H1 (cell line): Measurements from ENCODE around the gene APOL2. TPM values are rescaled to one million over a fixed set of nuclear protein-coding genes. Genes with fewer than 3 reads are reported as not detected.
"Not testable (repeated sequence)": the region's sequence is repeated elsewhere in the genome, so short reads cannot be mapped to it uniquely, and the experiment has no call there.

ENCODE experiments used
- CTCF ChIA-PET: fragments of 300-600 bp; sonication (Branson Sonifier 250); formaldehyde crosslinking; loops from one replicate; lab custom pipeline; 2021; ENCODE audit not compliant: partially characterized antibody; lab: Charles Lee
- POLR2A ChIA-PET: fragments of 300-600 bp; sonication (Branson Sonifier 250); formaldehyde crosslinking; loops from one replicate; lab custom pipeline; 2021; ENCODE audit warnings: inconsistent platforms; ENCODE audit not compliant: partially characterized antibody; lab: Charles Lee
- DNase-seq, 2 experiments: peaks; one replicate each; pipeline versions ENCODE4 v3.0.0 to v3.0.0-alpha.2; 2010 to 2022; ENCODE audit warnings: low spot score in 2 of 2, low read depth in 1 of 2, mixed read lengths in 1 of 2
- FAIRE-seq: peaks from 2 replicates; lab custom pipeline; 2011; peaks lifted over from hg19 to GRCh38; lab: Jason Lieb, UNC
- H2AFZ ChIP-seq: 2 replicates; pipeline ENCODE4 v1.8.1; 2012; ENCODE audit warnings: low read length, inconsistent platforms
- H2AK5ac ChIP-seq: 2 replicates; pipeline ENCODE4 v1.6.1; 2013; ENCODE audit warnings: low read depth, low read length
- H2BK120ac ChIP-seq: replicated peaks from 2 replicates; pipeline ENCODE3; 2013; ENCODE audit warnings: low read depth, low read length, inconsistent platforms
- H2BK12ac ChIP-seq: 2 replicates; pipeline ENCODE4 v1.6.1; 2013; ENCODE audit warnings: low read depth, low read length
- H2BK15ac ChIP-seq: 2 replicates; pipeline ENCODE4 v1.6.1; 2013; ENCODE audit warnings: low read length
- H2BK20ac ChIP-seq: 2 replicates; pipeline ENCODE4 v1.6.1; 2013; ENCODE audit warnings: low read length
- H2BK5ac ChIP-seq: 2 replicates; pipeline ENCODE4 v1.6.1; 2013; ENCODE audit warnings: low read depth, low read length
- H3K14ac ChIP-seq: 2 replicates; pipeline ENCODE4 v1.6.1; 2013; ENCODE audit warnings: inconsistent platforms; ENCODE audit not compliant: insufficient read length
- H3K18ac ChIP-seq: 2 replicates; pipeline ENCODE4 v1.6.1; 2013; ENCODE audit warnings: low read length; ENCODE audit errors: extremely low read depth
- H3K23ac ChIP-seq: 2 replicates; pipeline ENCODE4 v1.6.1; 2013; ENCODE audit warnings: inconsistent platforms; ENCODE audit not compliant: insufficient read length
- H3K23me2 ChIP-seq: 2 replicates; pipeline ENCODE4 v1.6.1; 2013; ENCODE audit warnings: low read depth, low read length
- H3K27ac ChIP-seq: 2 replicates; pipeline ENCODE4 v1.6.1; 2011; ENCODE audit warnings: low read depth, low read length, inconsistent platforms
- H3K27me3 ChIP-seq, 4 experiments: replicated peaks in 1 of 4; 1 replicate in 1 of 4; 2 replicates in 3 of 4; pipeline versions ENCODE4 v1.6.1 to v1.8.1; 2011 to 2013; ENCODE audit warnings: low read length in 3 of 4, mild to moderate bottlenecking in 3 of 4, inconsistent platforms in 2 of 4, mixed read lengths in 2 of 4, moderate library complexity in 1 of 4; ENCODE audit not compliant: control insufficient read depth in 3 of 4, insufficient read depth in 3 of 4; ENCODE audit errors: extremely low read depth in 1 of 4
- H3K36me3 ChIP-seq, 4 experiments: 2 replicates each; pipeline versions ENCODE4 v1.6.1 to v1.8.1; 2011 to 2013; ENCODE audit warnings: mild to moderate bottlenecking in 4 of 4, low read length in 3 of 4, moderate library complexity in 2 of 4, control low read depth in 1 of 4, inconsistent platforms in 1 of 4; ENCODE audit not compliant: insufficient read depth in 4 of 4, control insufficient read depth in 2 of 4
- H3K4ac ChIP-seq: replicated peaks from 2 replicates; pipeline ENCODE3; 2013; ENCODE audit warnings: low read length, low read depth, mixed read lengths, inconsistent platforms; ENCODE audit not compliant: insufficient read length
- H3K4me1 ChIP-seq, 4 experiments: replicated peaks in 1 of 4; 1 replicate in 1 of 4; 2 replicates in 3 of 4; pipeline versions ENCODE4 v1.6.1 to v1.8.1; 2011 to 2013; ENCODE audit warnings: low read length in 3 of 4, inconsistent platforms in 2 of 4, mixed read lengths in 1 of 4; ENCODE audit not compliant: insufficient read depth in 4 of 4, control insufficient read depth in 3 of 4
- H3K4me2 ChIP-seq, 2 experiments: 2 replicates each; pipeline versions ENCODE4 v1.6.1 to v1.8.1; 2011 to 2013; ENCODE audit warnings: low read depth in 2 of 2, low read length in 2 of 2, control low read depth in 1 of 2, inconsistent platforms in 1 of 2, mild to moderate bottlenecking in 1 of 2; ENCODE audit not compliant: insufficient read depth in 1 of 2
- H3K4me3 ChIP-seq, 4 experiments: fragments of 200-600, 300-600 bp in 1 of 4; sonication (generic), shearing (Covaris generic), sonication (Bioruptor Twin) in 1 of 4; 2 replicates each; pipeline versions ENCODE4 v1.5.1 to v1.8.1; 2011 to 2016; ENCODE audit warnings: low read length in 4 of 4, low read depth in 3 of 4, control low read depth in 2 of 4, inconsistent platforms in 2 of 4, mild to moderate bottlenecking in 2 of 4, mixed read lengths in 1 of 4, moderate library complexity in 1 of 4; ENCODE audit not compliant: insufficient read depth in 2 of 4; ENCODE audit errors: extremely low read depth in 1 of 4
- H3K56ac ChIP-seq: replicated peaks from 2 replicates; pipeline ENCODE3; 2013; ENCODE audit warnings: low read depth, mild to moderate bottlenecking, mixed read lengths, low read length, inconsistent platforms; ENCODE audit not compliant: insufficient read length
- H3K79me1 ChIP-seq: 2 replicates; pipeline ENCODE4 v1.6.1; 2013; ENCODE audit warnings: low read depth, low read length, control low read depth
- H3K79me2 ChIP-seq, 2 experiments: 2 replicates each; pipeline versions ENCODE4 v1.6.1 to v1.8.1; 2012 to 2013; ENCODE audit warnings: low read length in 2 of 2, mild to moderate bottlenecking in 2 of 2, inconsistent platforms in 1 of 2; ENCODE audit not compliant: insufficient read depth in 2 of 2, control insufficient read depth in 1 of 2
- H3K9ac ChIP-seq, 4 experiments: replicated peaks in 1 of 4; 1 replicate in 1 of 4; 2 replicates in 3 of 4; pipeline versions ENCODE4 v1.6.1 to v1.8.1; 2011 to 2013; ENCODE audit warnings: low read depth in 3 of 4, low read length in 3 of 4, control low read depth in 2 of 4, mild to moderate bottlenecking in 2 of 4, moderate library complexity in 2 of 4, inconsistent platforms in 1 of 4; ENCODE audit errors: extremely low read depth in 1 of 4
- H3K9me3 ChIP-seq, 2 experiments: 2 replicates each; pipeline versions ENCODE4 v1.6.1 to v1.8.1; 2012 to 2013; ENCODE audit warnings: mild to moderate bottlenecking in 2 of 2, moderate library complexity in 2 of 2, control low read depth in 1 of 2, inconsistent platforms in 1 of 2, low read depth in 1 of 2, low read length in 1 of 2, mixed read lengths in 1 of 2; ENCODE audit not compliant: insufficient read depth in 2 of 2
- H4K20me1 ChIP-seq, 2 experiments: replicated peaks in 1 of 2; 2 replicates each; pipeline versions ENCODE3 to v1.8.1; 2011 to 2013; ENCODE audit warnings: inconsistent platforms in 2 of 2, low read length in 2 of 2, mild to moderate bottlenecking in 1 of 2; ENCODE audit not compliant: insufficient read depth in 2 of 2, control insufficient read depth in 1 of 2
- H4K5ac ChIP-seq: 2 replicates; pipeline ENCODE4 v1.6.1; 2013; ENCODE audit warnings: low read length, low read depth, mixed read lengths, inconsistent platforms; ENCODE audit not compliant: insufficient read length
- H4K8ac ChIP-seq: 2 replicates; pipeline ENCODE4 v1.8.0; 2013; ENCODE audit warnings: mild to moderate bottlenecking, moderate library complexity, low read length, inconsistent platforms; ENCODE audit not compliant: insufficient read depth; ENCODE audit errors: extremely low read depth
- H4K91ac ChIP-seq: replicated peaks from 2 replicates; pipeline ENCODE3; 2013; ENCODE audit warnings: low read length, mixed read lengths, inconsistent platforms; ENCODE audit not compliant: insufficient read length
- WGBS, 2 experiments: shearing (Covaris generic) in 1 of 2; methylation state at CpG; one replicate each; pipeline versions ENCODE4 v1.1.6 to v1.1.7; 2013 to 2015; ENCODE audit warnings: low lambda C conversion rate in 2 of 2, mixed read lengths in 2 of 2, inconsistent platforms in 1 of 2, low coverage in 1 of 2, missing lambda C conversion rate in 1 of 2; ENCODE audit not compliant: insufficient replicate concordance in 2 of 2, insufficient coverage in 1 of 2, insufficient read length in 1 of 2; ENCODE audit errors: extremely low coverage in 1 of 2, missing lambda C conversion rate in 1 of 2; 5-methylcytosine and 5-hydroxymethylcytosine counted together
- polyA plus RNA-seq, 7 experiments: library from polyadenylated mRNA; depleted of rRNA in 3 of 7; stranded (reverse) in 5 of 7; unstranded in 2 of 7; fragments of >200 nt in 5 of 7; fragments of 200-250 nt in 2 of 7; gene quantifications; 1 replicate in 5 of 7; 2 replicates in 1 of 7; 4 replicates in 1 of 7; pipeline versions ENCODE4 v1.2.1 to v1.2.3, GENCODE V29; 2011 to 2013; ENCODE audit warnings: missing spikeins in 2 of 7, mixed read lengths in 2 of 7
- total RNA-seq: library from RNA; stranded (reverse); fragmentation: NEBNext Ultra II Directional; extraction: Animal tissue kit (Norgen Biotek cat#: 25700); gene quantifications from 2 replicates; pipeline ENCODE4 v1.2.1, GENCODE V29; 2021

The APOL2 gene
- total and polyA plus RNA-seq, 2 of the 8 experiments (the other 6 are each of a cell fraction or from before 2014, with no cell fraction given) = 8.1 to 11.0 TPM

- H2BK120ac ChIP-seq, H3K27me3 ChIP-seq, H4K8ac ChIP-seq, H3K9me3 ChIP-seq, H3K4me2 ChIP-seq, H3K4ac ChIP-seq, H4K91ac ChIP-seq, H3K79me2 ChIP-seq, H4K5ac ChIP-seq, H3K36me3 ChIP-seq, H3K4me3 ChIP-seq, H3K23me2 ChIP-seq, H2BK5ac ChIP-seq, H3K9ac ChIP-seq, H3K18ac ChIP-seq, H3K23ac ChIP-seq, H2BK15ac ChIP-seq, H2BK12ac ChIP-seq, H2AFZ ChIP-seq, H2BK20ac ChIP-seq, DNase-seq, POLR2A ChIA-PET, H3K27ac ChIP-seq, H4K20me1 ChIP-seq, FAIRE-seq, H3K56ac ChIP-seq, H2AK5ac ChIP-seq, H3K79me1 ChIP-seq, H3K14ac ChIP-seq: not testable (repeated sequence)
- H3K4me1 ChIP-seq = peaks cover 7 to 12% (median 10%) of the 10 kb centered on the region in 4 experiments
- 66% methylated on average over 5 of the region's 5 CpGs; no CpG with 5 or more reads in 1 of the 2 experiments for WGBS, 2 experiments
- CTCF ChIA-PET = interaction anchor here (0.6 to 3.9 kb wide), 5 partner anchors 12 to 615 kb away, joined by 3 to 16 read pairs (median 4); partner anchors contain the start of gene APOL2
These were observed 23.9 kb upstream of the APOL2 start for GRCh38 chr22:36263216-36263673.

DNA sequence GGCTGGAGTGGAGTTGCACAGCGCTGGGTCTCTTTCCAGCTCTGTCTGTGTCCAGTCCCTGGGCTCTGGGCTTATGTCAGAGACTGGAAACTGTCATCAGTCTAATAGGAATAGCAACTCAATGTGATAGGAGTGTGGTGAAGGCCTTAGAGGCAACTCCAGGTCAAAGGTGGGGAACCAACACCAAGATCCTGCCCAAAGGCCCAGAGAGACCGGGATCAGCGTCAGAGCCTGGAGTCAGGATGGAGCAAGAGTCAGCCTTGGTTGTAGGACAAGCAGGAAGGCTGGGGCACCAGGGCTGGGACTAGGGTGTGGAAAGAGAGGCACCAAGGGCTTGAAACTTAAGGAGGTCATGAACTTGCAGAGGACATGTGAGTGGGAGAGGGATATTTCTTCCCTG lies 23.0 kb upstream of the APOL2 start:
- not testable (repeated sequence) for H2BK12ac ChIP-seq, H2AK5ac ChIP-seq, H4K5ac ChIP-seq, H3K14ac ChIP-seq, H2BK20ac ChIP-seq, H3K27me3 ChIP-seq, FAIRE-seq, H3K79me1 ChIP-seq, H2BK15ac ChIP-seq, H4K91ac ChIP-seq, DNase-seq, H4K8ac ChIP-seq, H4K20me1 ChIP-seq, H2BK5ac ChIP-seq, H3K23ac ChIP-seq, H3K79me2 ChIP-seq, H3K27ac ChIP-seq, H3K4me3 ChIP-seq, H3K9me3 ChIP-seq, H3K4me2 ChIP-seq, H3K36me3 ChIP-seq, H3K56ac ChIP-seq, H2AFZ ChIP-seq, H2BK120ac ChIP-seq, H3K18ac ChIP-seq, H3K4ac ChIP-seq, H3K23me2 ChIP-seq, H3K9ac ChIP-seq
- H3K4me1 ChIP-seq = peaks cover 7 to 12% (median 10%) of the 10 kb centered on the region in 4 experiments
- WGBS, 2 experiments = 93% methylated on average over 3 of the region's 3 CpGs; no CpG with 5 or more reads in 1 of the 2 experiments
- ChIA-PET CTCF (interaction anchor here (0.9 to 3.0 kb wide), 13 partner anchors 9 to 121 kb away, joined by 3 to 11 read pairs (median 6); partner anchors contain the start of genes APOL1, APOL2 and APOL4), POLR2A (interaction anchor here (1.1 kb wide), 1 partner anchor 29 kb away, joined by 3 read pairs; no protein-coding TSS in a partner anchor)
